NT2/D1 (cell line): ENCODE results near the gene IFIT1B.
"Not testable (repeated sequence)": the region's sequence is repeated elsewhere in the genome, so short reads cannot be mapped to it uniquely, and the experiment has no call there.

Source experiments
- DNase-seq: peaks from one replicate; pipeline ENCODE4 v3.0.0-alpha.2; 2011; ENCODE audit warnings: low read depth, low spot score
- H3K27me3 ChIP-seq: 2 replicates; pipeline ENCODE4 v1.6.0; 2011; ENCODE audit warnings: mild to moderate bottlenecking; ENCODE audit not compliant: insufficient read length, insufficient read depth
- H3K36me3 ChIP-seq: 2 replicates; pipeline ENCODE4 v1.6.1; 2011; ENCODE audit warnings: mild to moderate bottlenecking, low read length, mixed read lengths; ENCODE audit not compliant: insufficient read depth, insufficient read length
- H3K4me1 ChIP-seq: 2 replicates; pipeline ENCODE4 v1.5.1; 2011; ENCODE audit not compliant: insufficient read depth, insufficient read length
- H3K4me3 ChIP-seq: 2 replicates; pipeline ENCODE4 v1.5.1; 2011; ENCODE audit warnings: low read depth; ENCODE audit not compliant: insufficient read length
- H3K9ac ChIP-seq: 2 replicates; pipeline ENCODE4 v1.6.0; 2011; ENCODE audit warnings: low read depth; ENCODE audit not compliant: insufficient read length
- H3K9me3 ChIP-seq: 2 replicates; pipeline ENCODE4 v1.5.1; 2011; ENCODE audit warnings: mild to moderate bottlenecking, low read length; ENCODE audit not compliant: insufficient read depth
- SUZ12 ChIP-seq: IDR thresholded peaks from 2 replicates; pipeline ENCODE4 v1.6.1; 2011; ENCODE audit not compliant: insufficient read length, insufficient read depth; ENCODE audit errors: extremely low read depth
- YY1 ChIP-seq: IDR thresholded peaks from 2 replicates; pipeline ENCODE4 v1.6.1; 2011; ENCODE audit not compliant: insufficient read length, insufficient read depth
- ZNF274 ChIP-seq: IDR thresholded peaks from 2 replicates; pipeline ENCODE4 v1.6.1; 2011; ENCODE audit warnings: mild to moderate bottlenecking, low read depth, low read length

The IFIT1B gene, protein sequence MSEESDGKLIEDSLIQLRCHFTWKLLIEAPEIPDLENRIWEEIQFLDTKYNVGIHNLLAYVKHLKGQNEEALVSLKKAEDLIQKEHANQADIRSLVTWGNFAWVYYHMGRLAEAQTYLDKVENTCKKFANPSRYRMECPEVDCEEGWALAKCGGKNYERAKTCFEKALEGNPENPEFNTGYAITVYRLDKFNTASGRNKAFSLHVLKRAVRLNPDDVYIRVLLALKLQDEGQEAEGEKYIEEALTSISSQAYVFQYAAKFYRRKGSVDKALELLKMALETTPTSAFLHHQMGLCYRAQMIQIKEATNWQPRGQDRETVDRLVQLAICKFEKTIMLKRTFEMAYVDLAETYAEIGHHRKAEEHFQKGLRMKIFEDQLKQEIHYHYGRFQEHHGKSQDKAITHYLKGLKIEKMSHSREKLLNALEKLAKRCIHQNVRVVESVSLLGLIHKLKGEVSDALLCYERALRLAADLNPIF

DNA sequence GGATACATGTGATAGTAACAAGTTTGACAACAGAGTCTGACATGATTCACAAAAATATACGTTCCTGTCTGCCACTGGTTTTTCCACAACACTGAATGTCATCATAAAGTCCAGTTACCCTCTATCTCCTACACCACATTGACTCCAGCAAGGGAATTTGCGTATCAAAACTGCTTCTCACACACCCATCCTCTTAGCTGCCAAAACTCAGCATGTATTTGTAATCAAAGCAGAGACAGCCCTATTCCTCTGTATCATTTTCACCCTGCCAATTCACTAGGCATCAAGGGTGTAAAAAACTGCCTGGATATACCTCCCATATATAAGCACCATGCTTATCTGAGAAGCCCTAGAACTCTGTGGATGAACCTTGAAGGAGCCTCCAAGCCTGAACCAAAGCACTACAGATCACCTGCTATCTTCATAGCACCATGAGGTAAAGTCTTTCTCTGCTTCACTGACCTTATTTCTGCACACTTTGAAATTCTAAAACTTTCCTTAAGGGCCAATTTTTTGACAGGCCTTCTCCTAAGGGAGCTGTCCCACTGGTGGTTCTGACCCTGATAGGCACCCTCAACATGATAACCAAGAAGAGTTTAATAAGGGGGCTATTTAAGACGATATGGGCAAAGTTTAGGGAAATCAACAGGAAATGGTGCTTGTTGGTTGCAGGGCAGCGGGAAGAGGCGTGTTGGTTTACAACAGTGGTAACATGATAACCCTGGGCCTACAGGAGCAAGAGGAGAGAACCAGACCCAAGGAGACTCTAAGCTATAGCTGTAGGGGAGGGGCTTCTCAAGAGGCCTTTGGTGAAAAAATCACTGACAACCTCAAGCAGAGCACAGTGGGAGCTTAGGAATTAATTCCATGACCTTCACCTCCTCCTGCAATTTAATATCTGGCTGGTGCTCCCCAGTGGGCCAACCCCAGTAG is at the start of gene IFIT1B:
Gene IFIT1B, plus strand, starts transcription at position 352 of the 933 bp plus-strand sequence. Its CDS starts 80 bp downstream, at position 432.
- TF ChIP-seq SUZ12 (no peak), YY1 (no peak), ZNF274 (no peak)
- no peak within 1 kb of the TSS for H3K4me3 ChIP-seq
- H3K9me3 ChIP-seq = no peaks in the 10 kb centered on the region
- no peaks in the 10 kb centered on the region for H3K4me1 ChIP-seq
- no peaks in the 10 kb centered on the region for H3K36me3 ChIP-seq
- no peaks in the 10 kb centered on the region for H3K27me3 ChIP-seq
- H3K9ac ChIP-seq = no peak within 1 kb of the TSS
- DNase-seq = no peak

DNA sequence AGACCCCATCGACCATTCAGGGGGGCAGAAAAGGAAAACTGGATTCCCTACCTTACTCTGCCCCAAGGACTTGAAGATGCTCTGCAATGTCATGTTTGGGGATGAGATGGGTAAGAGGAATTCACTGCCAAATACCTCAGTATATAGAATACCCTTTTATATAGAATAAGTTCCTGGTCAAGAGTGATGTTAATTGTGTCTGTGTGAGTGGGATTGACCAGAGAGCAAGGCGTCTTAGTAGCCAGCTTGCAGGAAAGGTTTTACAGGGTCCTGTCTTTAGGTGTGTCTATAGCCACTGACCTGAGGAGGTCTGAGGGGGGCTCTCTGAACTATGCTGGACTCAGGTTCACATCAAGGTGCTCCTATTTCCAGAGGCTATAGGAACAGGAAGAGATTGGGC is 48.7 kb upstream of the IFIT1B start:
- Histone ChIP-seq H3K4me1 (peaks cover 3% of the 10 kb centered on the region), H3K4me3 (no peak overlapping the region), H3K36me3 (no peaks in the 10 kb centered on the region), H3K9me3 (no peaks in the 10 kb centered on the region; the same call in 1 of the 2 replicates), H3K27me3 (no peaks in the 10 kb centered on the region), H3K9ac (no peak overlapping the region)
- DNase-seq = no peak
- TF ChIP-seq SUZ12 (no peak), ZNF274 (no peak), YY1 (no peak)

DNA sequence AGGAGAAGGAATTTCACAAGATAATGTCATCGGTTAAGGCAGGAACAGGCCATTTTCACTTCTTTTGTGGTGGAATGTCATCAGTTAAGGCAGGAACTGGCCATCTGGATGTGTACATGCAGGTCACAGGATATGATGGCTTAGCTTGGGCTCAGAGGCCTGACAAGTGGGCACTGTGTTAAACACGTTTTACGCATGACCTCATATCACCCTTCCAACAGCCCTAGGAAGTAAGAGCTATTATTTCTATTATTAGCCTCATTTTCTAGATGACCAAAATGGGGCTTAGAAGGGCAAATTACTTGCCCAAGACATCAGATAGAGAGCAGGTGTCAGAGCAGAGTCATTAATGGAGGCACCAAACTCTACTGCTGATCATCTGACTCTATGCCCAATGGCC is 47.8 kb upstream of the IFIT1B start:
- H3K4me3 ChIP-seq, H3K36me3 ChIP-seq, H3K27me3 ChIP-seq, H3K4me1 ChIP-seq, DNase-seq, H3K9me3 ChIP-seq, H3K9ac ChIP-seq: not testable (repeated sequence)

DNA sequence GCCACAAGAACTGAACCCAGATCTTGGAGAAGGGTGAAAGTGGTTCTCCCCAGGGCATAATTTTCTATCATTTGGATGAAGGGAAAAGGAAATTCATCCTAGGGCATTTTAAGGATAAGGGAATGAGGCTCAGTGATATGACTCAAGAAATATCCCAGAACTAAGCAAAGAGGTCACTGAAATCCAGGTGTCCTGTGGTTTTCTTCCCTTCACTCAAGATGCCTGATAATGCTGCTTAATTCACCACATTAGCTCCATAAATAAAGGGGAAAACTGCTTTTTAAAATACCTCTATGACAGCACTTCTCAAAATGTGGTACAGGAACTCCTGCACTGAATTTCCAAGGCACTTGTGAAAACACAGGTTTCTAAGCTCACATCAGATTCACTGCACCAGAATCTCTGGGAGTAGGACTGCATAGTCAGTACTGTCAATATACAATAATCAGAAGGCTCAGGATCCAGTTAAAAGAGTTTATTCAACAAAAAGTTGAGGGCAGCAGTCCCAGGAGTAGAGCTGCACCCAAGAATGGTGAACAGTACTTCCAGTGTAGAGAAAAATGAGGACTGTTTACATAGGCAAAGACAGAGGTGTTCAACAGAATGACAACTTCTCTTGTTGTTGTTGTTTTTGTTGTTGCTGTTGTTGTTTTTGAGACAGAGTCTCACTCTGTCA is 47.2 kb upstream of the IFIT1B start:
- no peak for DNase-seq
- Histone ChIP-seq H3K4me1 (peaks cover 3% of the 10 kb centered on the region), H3K36me3 (no peaks in the 10 kb centered on the region), H3K9me3 (no peaks in the 10 kb centered on the region; the same call in 1 of the 2 replicates), H3K4me3 (no peak overlapping the region), H3K27me3 (no peaks in the 10 kb centered on the region), H3K9ac (no peak overlapping the region)
- TF ChIP-seq YY1 = no peak
- no peak for TF ChIP-seq SUZ12
- no peak for TF ChIP-seq ZNF274

DNA sequence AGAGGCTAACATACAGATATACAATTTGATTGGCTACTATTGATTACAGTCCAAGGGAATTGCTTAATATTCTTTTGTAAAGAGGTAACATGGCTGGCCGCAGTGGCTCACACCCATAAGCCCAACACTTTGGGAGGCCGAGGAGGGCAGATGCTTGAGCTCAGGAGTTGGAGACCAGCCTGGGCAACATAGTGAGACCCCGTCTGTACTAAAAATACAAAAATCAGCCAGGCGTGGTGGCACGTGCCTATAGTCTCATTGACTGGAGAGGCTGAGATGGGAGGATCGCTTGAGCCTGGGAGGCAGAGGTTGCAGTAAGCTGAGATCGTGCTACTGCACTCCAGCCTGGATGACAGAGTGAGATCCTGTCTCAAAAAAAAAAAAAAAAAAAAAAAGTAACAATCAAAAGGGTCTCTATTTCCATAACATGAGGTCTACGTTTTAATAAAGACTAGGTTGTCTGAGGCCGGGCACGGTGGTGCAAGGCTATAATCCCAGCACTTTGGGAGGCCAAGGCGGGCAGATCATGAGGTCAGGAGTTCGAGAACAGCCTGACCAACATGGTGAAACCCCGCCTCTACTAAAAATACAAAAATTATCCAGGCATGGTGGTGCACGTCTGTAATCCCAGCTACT is 46.3 kb upstream of the IFIT1B start:
- H3K36me3 ChIP-seq, H3K27me3 ChIP-seq, H3K4me3 ChIP-seq, DNase-seq, H3K4me1 ChIP-seq, H3K9ac ChIP-seq, H3K9me3 ChIP-seq: not testable (repeated sequence)

DNA sequence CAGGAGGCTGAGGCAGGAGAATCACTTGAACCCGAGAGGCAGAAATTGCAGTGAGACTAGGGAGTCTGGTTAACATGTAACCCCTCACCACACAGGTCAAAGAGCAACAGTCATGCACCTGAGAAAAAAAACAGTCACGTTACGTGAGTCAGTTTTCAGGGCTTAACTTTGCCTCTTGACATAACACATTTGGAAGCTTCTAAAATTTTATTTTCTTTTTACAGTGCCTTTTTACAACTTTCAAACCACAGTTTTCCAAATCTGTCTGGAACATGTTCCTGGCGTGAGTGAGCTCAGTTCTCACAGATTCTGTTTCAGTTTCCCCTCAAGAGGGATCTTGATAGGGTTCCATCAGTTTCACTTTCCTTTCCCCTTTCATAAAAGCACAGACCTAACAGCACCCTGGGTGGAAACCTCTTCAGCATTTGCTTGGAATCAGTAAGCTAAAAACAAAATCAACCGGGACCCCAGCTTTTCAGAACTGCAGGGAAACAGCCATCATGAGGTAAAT is 45.7 kb upstream of the IFIT1B start:
- TF ChIP-seq SUZ12 = no peak
- no peak for TF ChIP-seq YY1
- TF ChIP-seq ZNF274 = no peak
- no peaks in the 10 kb centered on the region for H3K36me3 ChIP-seq
- H3K27me3 ChIP-seq = no peaks in the 10 kb centered on the region
- peaks cover 3% of the 10 kb centered on the region for H3K4me1 ChIP-seq
- no peak overlapping the region for H3K4me3 ChIP-seq
- no peak overlapping the region for H3K9ac ChIP-seq
- H3K9me3 ChIP-seq = no peaks in the 10 kb centered on the region; the same call in 1 of the 2 replicates
- DNase-seq = no peak

DNA sequence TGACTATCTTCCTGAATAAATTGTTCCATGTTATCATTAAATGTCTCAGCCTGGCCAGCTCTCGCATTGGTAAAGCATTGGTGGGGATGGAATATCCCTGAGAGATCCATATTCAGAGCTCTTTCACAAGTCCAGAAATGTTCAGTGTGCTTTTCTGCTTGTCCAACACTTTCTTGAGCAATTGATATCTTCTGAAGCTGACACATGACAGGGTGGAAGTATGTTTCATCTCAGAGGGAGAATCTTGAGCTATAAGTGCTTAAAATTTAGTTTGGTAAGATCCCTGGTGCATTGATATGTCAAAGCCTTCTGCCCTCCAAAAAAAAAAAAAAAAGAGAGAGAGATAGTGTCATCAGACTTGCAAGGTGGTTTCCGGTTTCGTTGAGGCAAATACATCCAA is 42.6 kb upstream of the IFIT1B start:
- TF ChIP-seq YY1 (no peak), SUZ12 (no peak)
- no peak overlapping the region for H3K4me3 ChIP-seq
- H3K27me3 ChIP-seq = no peaks in the 10 kb centered on the region
- no peaks in the 10 kb centered on the region for H3K36me3 ChIP-seq
- peaks cover 3% of the 10 kb centered on the region for H3K4me1 ChIP-seq
- H3K9ac ChIP-seq = no peak overlapping the region
- H3K9me3 ChIP-seq = no peaks in the 10 kb centered on the region
- DNase-seq = no peak
